Body of pancreas (tissue), 4 donors: Measurements from ENCODE around the gene PPFIBP2.

Source experiments
- CTCF ChIP-seq, 7 experiments: fragments of 450-650 bp in 4 of 7; fragments of 200-600 bp in 3 of 7; sonication (generic) in 3 of 7; IDR thresholded peaks; one replicate each; pipeline ENCODE4 v1.5.1; 2016 to 2019; ENCODE audit warnings: antibody characterized with exemption in 7 of 7
- POLR2A ChIP-seq, 3 donors: fragments of 450-650 bp; IDR thresholded peaks; one replicate each; pipeline ENCODE4 v1.6.1; 2016; ENCODE audit warnings: antibody characterized with exemption in 3 of 3, mild to moderate bottlenecking in 2 of 3

GRCh38 chr11:7671347-7672215, 157.8 kb downstream of the PPFIBP2 start:
- TF ChIP-seq CTCF (IDR thresholded peaks at IDR 0.05): no peak
- no peak for TF ChIP-seq POLR2A (IDR thresholded peaks at IDR 0.05)
